Heart left ventricle (tissue), 13 donors: ENCODE measurements around the gene SLFN12L.

Experiments used
- CTCF ChIP-seq, 12 donors: fragments of 200-600 bp; sonication (generic) in 4 of 12; IDR thresholded peaks; one replicate each; pipeline versions ENCODE4 v1.5.0 to v1.8.0; 2018 to 2022; ENCODE audit warnings: antibody characterized with exemption in 12 of 12, mild to moderate bottlenecking in 5 of 12
- POLR2A ChIP-seq, 2 donors: fragments of 450-650 bp; IDR thresholded peaks; one replicate each; pipeline ENCODE4 v1.6.1; 2017; ENCODE audit warnings: antibody characterized with exemption in 2 of 2, mild to moderate bottlenecking in 2 of 2, moderate library complexity in 2 of 2
- donor health status: ischemic (EF 13 %, LVEDD 7.1; RV severe dilation, severe dysfunction).
- donor health status: DM: no; HTN: yes; CAD: no.
- donor health status: DM: no; HTN: no; CAD: no.
- donor health status: ischemic (EF 25% LVEDD 6.9; RV normal size, moderate dysfunction).
- donor health status: ischemic (EF 25% LVEDD 5.7; RV mildly dilated, moderate dysfunction).
- donor health status: ischemic (EF 35%, LVEDD 5.7; RV mildly dilated, moderate dysfunction).
- donor health status: nonischemic (EF 11% LVEDD 7.7; RV severe dilation, severe dysfunction).
- donor health status: DM: yes; HTN: yes; CAD: no.
- donor health status: PGD.
- donor health status: ischemic (EF 29% LVEDD 5.4; RV normal size, mild dysfunction).
- donor health status: nonischemic (EF 23%, LVEDD 6.1; RV moderate dilation, normal function).

- TF ChIP-seq CTCF (IDR thresholded peaks at IDR 0.05) (no peak), POLR2A (IDR thresholded peaks at IDR 0.05) (no peak)
These were observed 6.3 kb downstream of the SLFN12L start for GRCh38 chr17:35531160-35531559.
